HG02885 (cell line): Measurements from ENCODE around the gene RNF223.
"Not testable (repeated sequence)": the region's sequence is repeated elsewhere in the genome, so short reads cannot be mapped to it uniquely, and the experiment has no call there.

Experiments used
- ATAC-seq: cut with Tn5 transposase; IDR thresholded peaks from one replicate; pipeline ENCODE4 v1.9.1; 2021; ENCODE audit warnings: mild to moderate bottlenecking; ENCODE audit not compliant: unreplicated experiment, poor library complexity

RNF223 gene

DNA sequence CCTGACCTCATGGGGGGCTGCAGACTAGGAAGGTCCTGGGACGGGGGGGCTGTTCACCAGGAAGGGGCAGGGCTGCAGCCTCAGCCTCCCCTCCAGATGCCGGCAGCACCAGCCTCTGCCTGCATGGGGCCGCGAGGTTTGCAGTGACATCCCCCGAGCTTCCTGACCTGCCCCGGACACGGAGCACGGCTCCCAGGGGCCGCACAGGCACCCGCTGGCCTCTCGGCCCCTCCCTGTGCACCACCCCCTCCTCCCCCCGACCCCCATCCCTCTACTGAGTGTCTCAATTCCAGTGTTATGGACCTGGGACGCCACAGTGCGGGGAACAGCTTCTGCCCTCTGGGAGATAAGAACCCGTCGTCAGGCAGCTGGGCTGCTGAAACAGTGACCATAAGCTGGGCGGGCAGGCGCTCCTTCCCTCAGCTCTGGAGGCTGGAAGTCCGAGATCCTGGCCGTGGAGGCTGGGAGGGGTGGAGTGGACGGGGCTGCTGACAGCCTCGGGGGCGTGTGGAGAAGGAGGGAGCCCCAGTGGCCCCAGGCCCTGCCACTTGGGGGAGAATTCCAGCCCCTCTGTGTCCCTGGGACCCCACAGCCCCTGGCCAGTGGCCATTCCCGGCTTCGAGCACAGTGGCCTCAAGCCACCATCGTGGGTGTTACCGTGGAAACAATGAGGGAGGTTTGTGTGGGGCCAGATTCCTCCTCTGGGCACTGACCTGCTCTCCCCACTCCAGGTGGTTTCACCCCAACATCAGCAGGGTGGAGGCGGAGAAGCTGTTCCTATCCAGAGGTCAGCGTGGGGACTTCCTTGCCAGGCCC lies 11.6 kb downstream of the RNF223 start:
- ATAC-seq, result no peak

DNA sequence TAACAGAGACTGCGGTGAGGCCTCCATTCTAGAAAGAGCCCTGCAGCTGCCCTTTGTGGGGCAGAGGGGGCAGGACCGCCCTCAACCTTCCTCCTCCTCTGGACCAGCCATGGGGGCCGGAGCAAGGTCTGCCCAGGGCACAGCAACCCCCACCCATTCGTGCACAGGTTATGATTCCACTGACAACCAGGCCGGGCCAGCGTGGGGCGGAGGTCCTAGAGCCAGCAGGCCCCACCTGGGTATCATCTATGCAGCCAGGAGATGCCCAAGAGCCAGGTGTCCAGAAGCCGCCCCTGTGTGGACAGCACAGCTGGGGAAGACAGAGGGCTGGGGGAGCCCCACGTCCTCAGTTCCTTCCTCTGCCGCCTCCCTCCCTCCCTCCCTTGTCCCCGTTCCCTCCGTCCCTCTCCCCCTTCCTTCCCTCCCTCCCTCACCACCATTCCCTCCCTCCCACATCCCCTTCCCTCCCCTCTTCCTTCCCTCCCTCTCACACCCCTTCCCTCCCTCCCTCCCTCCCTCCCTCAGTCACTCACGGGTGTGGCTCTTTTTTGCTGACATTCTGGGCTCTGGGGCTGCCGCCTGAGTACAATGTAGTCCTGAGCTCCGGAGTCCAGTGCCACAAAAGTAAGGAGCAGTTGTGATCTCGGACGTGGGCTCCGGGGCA lies 12.3 kb downstream of the RNF223 start:
- no peak for ATAC-seq

DNA sequence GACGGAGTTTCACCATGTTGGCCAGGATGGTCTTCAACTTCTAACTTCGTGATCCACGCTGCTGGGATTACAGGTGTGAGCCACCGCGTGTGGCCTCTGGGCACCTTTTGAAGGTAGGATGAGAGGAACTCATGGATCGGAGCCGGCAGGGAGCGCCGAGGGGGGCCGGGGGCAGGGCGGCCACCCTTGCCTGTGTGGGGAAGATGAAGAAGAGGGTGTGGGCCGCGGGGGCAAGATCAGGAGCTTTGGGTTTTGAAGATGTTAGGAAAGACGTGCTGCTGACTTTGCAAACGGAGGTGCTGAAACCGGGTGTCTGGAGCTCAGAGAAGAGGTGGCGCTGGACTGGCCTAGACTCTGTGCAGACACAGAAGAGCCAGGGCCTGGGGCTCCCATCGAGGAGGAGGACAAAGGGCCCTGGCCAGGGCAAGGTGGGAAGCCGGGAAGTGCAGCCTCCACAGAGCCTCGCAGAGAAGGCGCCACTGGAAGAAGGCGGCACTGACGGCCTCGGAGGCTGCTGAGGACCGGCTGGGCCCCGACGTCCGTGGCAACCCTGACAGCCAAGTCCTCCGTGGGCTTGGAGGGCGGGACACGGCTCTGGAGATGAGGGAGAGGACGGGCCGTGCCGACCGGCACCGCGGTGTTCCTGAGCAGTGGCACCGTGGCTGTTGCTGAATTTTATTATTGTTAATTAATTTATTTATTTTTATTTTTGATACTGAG lies 13.7 kb downstream of the RNF223 start:
- ATAC-seq, result no peak

DNA sequence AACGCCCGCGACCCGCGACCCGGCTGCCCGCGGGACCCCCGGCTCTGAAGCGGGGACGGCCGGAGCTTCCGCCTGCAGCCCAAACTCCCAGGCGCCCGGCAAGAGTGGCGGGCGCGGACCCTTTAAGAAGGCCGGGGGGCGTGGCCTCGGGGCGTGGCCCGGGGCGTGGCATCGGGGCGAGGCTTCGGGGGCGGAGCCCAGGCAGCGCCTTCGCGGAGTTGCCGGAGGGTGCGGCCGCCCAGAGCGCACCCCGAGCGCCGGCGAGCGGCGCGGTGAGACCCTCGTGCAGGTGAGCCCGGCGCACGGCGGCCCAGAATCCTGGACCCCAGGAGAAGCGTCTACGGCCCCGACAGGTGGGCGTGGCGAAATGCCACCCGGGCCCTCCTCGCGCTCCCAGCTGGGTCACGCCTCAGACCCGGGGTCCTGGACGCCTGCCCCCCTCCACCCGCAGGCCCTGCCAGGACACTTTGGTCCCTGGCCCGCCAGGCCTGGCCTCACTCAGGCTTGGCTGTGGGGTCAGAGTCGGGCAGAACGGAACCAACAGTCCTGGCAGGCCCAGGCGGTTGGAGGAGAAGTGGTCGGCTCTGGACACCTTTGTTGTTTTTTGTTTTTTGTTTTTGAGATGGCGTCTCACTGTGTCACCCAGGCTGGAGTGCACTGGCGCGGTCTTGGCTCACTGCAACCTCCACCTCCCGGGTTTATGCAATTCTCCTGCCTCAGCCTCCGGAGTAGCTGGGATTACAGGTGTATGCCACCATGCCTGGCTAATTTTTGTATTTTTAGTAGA lies 14.4 kb downstream of the RNF223 start:
- ATAC-seq, result peak; percentile 81

DNA sequence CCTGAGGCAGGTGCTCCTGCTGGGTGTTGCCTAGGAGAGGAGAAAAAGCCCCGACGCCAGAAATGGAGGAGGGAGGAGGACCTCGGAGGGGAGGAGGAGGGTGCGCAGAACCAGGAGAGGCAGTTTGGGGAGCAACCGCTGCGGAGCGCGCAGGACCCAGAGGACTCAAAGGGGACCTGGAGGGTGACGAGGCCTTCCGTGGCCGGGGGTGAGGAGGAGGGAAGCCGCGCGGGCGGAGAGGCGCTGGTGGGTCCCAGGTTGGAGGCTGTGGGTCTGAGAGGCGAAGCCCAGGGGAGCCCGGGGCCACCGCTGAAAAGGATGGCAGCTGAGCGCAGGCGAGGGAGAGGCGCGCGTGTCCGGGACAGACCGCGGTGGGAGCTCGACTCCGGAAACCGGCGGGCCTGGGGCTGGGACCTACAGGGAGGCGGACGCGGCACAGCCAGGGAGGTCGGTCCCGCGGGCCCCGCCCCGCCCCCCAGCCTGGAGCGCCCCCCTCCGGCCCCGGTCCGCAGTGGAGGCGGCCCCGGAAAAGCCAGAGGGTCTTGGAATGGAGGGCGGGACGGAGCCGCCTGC lies 15.1 kb downstream of the RNF223 start:
- peak; percentile 32 for ATAC-seq

DNA sequence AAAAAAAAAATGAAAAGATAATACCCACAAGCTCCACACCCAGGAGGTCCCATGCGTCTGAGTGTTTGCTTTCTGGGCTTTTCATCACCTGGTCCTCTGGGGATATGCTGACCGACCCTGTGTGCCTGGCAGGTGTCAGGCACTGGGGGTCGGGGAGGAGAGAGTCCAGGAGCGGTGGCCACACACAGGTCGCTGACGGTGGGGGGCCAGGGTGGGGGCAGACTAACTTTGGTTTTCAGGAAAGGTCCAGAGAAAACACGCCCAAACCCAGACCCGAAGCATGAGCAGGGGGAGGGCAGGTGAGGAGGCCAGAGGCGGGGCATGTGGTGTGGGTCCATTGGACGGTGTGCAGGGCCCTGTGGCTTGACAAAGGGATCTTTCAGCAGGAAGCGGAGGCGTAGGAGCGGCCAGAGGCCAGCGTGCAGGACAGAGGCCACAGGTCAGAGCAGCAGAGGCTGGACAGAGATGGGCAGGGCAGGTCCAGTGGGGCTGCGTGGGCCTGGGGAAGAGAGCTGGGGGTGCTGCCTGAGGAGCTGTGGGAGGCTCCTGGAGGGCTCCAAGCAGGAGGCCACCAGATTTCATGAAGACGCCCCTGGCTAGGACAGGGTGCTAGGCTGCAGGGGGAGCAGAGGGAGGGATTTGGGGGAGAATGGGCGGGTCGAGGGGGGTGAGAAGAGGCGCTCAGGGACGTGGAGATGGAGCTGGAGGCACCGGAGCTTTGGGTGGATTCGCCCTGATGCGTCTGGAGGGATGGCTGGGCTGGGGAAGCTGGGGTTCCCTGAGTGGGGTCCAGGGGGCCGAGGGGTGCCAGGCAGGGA lies 15.8 kb downstream of the RNF223 start:
- no peak for ATAC-seq

DNA sequence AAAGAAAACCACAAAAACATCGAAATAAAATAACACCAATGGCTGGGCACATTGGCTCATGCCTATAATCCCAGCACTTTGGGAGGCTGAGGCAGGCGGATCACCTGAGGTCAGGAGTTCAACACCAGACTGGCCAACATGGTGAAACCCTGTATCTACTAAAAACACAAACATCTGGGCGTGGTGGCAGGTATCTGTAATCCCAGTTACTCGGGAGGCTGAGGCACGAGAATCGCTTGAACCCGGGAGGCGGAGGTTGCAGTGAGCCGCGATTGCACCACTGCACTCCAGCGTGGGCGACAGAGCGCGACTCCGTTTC lies 16.4 kb downstream of the RNF223 start:
- ATAC-seq, result not testable (repeated sequence)

DNA sequence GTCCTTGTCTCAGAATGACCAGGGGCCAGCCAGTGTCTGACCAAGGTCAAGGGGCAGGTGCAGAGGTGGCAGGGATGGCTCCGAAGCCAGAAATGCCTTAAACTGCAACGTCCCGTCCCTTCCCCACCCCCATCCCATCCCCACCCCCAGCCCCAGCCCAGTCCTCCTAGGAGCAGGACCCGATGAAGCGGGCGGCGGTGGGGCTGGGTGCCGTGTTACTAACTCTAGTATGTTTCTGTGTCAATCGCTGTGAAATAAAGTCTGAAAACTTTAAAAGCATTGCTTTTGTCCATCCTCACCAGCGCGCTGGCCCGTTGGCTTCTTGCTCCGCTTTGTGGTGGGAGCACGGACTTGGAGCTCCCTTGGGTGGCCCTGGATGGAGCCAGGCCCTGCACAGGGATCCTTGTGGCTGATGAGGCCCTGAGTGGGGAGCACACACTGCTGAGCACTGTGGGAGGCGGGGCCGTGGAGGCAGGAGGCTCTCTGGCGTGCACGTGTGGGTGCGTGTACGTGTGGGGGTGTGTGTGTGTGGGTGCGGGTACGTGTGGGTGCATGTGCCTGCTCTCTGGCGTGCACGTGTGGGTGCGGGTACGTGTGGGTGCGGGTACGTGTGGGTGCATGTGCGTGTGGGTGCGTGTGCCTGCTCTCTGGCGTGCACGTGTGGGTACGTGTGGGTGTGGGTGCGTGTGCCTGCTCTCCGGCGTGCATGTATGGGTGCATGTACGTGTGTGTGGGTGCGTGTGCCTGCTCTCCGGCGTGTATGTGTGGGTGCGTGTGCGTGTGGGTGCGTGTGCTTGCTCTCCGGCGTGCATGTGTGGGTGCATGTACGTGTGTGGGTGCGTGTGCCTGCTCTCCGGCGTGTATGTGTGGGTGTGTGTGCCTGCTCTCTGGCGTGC lies 18.0 kb downstream of the RNF223 start:
- no peak for ATAC-seq

DNA sequence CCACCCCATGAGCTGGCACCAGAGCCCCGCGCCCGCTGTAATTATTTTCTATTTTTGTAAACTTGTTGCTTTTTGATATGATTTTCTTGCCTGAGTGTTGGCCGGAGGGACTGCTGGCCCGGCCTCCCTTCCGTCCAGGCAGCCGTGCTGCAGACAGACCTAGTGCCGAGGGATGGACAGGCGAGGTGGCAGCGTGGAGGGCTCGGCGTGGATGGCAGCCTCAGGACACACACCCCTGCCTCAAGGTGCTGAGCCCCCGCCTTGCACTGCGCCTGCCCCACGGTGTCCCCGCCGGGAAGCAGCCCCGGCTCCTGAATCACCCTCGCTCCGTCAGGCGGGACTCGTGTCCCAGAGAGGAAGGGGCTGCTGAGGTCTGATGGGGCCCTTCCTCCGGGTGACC lies 19.1 kb downstream of the RNF223 start:
- ATAC-seq, result no peak

DNA sequence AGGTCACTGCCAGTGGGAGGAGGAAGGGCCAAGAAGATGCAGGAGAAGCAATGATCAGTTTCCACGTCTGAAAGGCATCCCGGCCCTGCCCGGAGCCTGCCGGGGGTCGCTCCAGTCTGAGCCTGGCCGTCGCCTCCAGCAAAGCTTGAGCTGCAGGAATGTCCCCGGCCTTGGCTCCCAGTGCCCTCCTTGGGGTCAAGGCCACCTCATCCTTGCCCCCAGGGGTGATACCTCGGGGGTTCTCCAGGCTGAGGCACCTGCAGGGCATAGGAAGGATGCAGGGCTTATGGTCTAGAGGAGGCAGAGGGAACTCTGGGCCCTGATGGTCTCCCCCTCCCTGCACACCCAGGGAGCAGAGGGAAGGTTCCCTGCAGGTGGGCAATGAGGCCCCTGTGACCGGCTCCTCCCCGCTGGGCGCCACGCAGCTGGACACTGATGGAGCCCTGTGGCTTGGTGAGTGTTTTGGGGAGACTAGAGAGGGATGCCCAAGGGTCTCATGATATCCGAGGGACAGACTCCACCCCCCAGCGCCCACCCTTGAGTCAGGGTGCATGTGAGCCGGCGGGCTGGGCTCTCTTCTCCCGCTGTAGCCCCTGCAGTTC lies 19.9 kb downstream of the RNF223 start:
- no peak for ATAC-seq

DNA sequence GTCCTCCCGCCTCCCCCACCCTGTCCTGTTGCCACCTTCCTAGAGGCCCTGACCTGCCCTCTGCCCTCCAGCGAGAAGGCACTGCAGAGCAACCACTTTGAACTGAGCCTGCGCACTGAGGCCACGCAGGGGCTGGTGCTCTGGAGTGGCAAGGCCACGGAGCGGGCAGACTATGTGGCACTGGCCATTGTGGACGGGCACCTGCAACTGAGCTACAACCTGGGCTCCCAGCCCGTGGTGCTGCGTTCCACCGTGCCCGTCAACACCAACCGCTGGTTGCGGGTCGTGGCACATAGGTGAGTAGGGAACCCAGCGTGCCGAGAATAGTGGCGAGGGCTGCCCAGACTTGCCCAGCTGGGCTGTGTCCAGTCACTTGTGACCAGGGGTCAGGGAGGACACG lies 20.4 kb downstream of the RNF223 start:
- no peak for ATAC-seq

DNA sequence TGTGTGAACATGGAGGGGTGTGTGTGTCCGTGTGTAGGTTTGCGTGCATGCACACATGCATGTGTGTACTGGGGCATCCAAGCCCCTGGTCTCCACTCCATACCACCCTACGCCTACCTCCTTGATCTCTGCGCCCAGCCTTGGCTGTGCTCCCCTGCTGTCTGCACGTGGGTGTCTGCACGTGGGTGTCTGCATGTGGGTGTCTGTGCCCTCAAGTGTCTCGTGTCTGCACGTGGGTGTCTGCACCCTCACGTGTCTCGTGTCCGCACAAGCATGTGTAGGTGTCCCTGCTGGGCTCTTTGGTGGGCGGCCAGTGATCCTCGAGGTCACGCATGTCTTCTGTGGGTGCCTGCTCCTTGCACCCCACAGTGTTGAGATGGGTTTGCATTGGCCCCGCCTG lies 21.1 kb downstream of the RNF223 start:
- no peak for ATAC-seq

DNA sequence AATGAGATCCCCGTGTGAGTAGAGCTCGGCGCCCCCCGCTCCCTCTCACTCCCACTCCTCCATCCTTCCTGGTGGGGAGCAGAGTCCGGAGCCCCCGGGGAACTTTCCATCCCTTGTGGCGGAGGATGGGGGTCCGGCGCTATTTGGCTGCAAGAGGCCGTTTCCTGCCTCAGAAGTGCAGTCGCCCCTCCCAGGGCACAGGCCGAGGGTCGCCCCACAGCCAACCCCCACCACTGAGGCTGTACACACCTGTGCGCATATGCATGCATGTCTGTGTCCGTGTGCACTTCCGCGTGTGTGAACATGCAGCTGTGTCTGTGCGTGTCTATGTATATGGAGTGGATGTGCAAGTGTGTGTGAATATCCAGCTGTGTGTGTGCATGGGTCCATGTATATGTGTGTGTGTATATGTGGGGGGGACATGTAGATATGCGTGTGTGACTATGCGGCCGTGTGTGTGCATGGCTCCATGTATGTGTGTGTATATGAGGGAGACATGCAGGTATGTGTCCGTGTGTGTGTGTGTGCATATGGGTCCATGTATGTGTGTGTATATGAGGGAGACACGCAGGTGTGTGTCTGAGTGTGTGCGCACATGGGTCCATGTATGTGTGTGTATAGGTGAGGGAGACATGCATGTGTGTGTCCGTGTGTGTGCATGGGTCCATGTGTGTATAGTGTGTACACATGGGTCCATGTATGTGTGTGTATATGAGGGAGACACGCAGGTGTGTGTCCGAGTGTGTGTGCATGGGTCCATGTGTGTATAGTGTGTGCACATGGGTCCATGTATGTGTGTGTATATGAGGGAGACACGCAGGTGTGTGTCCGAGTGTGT lies 21.9 kb downstream of the RNF223 start:
- no peak for ATAC-seq

DNA sequence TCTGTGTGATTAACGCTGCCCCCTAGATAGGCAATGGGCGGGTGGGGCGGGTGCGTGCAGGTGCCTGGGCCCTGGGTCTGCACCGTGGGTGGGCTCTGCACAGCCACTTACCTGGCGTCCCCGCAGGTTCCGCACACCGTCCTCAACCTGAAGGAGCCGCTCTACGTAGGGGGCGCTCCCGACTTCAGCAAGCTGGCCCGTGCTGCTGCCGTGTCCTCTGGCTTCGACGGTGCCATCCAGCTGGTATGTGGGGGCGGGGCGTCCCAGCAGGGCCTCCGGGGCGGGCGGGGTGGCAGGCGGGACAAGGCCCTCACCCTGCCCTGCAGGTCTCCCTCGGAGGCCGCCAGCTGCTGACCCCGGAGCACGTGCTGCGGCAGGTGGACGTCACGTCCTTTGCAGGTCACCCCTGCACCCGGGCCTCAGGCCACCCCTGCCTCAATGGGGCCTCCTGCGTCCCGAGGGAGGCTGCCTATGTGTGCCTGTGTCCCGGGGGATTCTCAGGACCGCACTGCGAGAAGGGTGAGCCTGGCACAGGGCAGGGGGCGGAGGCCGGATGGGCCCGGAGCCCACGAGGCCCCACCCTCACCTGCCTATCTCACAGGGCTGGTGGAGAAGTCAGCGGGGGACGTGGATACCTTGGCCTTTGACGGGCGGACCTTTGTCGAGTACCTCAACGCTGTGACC lies 22.8 kb downstream of the RNF223 start:
- no peak for ATAC-seq

DNA sequence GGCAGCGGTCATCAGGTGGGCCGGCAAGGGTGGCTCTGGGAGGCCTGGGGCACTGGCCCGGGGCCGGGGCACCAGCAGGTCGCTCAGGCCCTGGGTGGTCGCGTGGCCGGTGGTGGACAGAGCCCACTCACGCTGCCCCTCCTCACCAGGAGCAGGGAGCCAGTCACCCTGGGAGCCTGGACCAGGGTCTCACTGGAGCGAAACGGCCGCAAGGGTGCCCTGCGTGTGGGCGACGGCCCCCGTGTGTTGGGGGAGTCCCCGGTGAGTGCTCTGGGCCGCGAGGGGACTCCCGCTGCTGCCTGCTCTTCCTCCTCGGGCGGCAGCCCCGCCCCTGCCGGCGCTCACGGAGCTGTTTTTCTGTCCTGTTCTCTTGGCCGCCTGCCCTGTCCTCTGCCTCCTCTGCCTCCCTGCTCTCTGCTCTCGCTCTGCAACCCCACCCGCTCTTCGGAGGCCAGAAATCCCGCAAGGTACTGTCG lies 23.5 kb downstream of the RNF223 start:
- ATAC-seq, result no peak

DNA sequence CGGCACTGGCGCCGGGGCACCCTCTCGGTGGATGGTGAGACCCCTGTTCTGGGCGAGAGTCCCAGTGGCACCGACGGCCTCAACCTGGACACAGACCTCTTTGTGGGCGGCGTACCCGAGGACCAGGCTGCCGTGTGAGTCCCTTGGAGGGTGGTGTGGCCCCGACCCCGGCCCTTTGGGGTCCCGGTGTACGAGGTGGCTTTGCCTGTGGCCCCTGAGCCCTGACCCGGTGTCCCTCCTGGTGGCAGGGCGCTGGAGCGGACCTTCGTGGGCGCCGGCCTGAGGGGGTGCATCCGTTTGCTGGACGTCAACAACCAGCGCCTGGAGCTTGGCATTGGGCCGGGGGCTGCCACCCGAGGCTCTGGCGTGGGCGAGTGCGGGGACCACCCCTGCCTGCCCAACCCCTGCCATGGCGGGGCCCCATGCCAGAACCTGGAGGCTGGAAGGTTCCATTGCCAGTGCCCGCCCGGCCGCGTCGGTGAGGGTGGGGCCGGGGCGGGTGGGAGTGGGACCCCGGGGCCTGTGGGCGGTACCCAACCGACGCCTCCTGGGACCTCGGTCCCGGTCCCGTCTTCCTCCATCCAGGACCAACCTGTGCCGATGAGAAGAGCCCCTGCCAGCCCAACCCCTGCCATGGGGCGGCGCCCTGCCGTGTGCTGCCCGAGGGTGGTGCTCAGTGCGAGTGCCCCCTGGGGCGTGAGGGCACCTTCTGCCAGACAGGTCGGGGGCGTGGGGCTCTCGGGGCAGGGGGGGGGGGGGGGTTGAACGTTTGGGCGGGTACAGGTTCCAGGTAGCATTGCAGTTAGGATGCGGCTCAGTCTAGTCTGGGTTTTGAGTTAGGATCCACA lies 24.6 kb downstream of the RNF223 start:
- ATAC-seq, result no peak
